Endothelial cell of hepatic sinusoid (primary cell): Measurements from ENCODE around the gene SLK.

ENCODE experiments used
- in situ Hi-C: cut with HindIII; loops from 2 replicates; pipeline ENCODE4 v1.10.0; 2017; ENCODE audit warnings: low sequenced_read_pairs

Gene SLK

DNA sequence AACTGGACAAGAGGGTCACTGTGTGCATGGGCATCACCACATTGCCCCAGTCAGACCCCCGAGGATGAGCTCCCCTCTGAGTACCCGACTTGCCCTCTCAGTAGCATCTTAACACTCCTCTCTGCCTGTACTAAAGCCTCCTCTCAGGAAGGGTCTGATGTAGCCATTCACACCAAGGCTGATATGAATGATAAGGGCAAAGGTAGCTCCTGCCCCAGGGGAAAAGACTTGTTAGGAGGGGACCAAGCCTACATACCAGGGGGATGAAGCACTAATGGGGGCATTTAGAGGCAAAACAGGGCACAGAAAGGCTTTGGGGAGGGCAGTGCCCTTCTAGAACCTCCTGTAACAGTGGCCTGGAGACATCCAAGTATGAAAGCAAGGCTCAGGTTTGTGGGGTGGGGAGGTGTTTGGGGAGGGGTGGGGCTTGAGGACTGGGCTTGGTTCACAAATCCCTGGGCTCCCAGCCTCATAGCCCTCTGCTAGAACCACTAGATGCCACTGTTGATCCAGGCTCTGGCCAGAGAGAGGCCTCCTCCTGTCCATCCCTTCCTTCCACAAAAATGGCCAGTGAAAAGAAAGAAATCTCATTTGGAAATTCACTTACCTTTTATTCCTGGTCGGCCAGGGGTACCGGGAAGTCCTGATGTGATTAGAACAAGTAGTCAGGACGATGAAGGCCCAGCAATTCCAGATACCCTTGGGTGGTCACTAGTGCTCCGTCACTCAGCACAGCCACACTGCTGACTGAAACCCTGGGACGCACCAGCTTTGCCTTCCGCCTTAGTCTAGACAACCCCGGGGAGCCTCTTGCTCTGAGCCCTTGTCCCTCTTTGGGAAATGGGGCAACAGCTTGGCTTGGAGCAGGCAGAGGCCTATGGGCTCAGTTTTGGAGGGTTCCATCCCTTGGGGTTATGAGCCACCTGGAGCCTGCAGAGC is 78.5 kb downstream of the SLK start:
- in situ Hi-C loops: no loop called here

DNA sequence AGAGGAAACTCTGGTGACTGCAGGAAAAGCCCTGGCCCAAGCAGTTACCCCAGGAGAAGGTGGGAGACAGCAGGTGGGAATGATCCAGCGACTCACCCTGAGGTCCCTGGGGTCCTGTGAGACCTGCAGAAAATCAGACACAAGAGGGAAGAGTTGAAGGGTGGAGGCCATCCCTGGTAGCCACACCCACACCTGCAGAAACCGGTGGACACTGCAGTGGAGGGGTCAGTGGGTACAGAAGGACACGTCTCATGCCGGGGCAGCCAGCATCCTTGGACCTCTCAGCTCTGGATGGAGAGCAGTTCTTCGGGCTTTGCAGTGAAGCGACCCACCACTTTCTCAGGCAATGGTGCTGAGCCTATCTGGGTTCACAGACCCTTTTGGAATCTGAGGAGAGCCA is 79.7 kb downstream of the SLK start:
- in situ Hi-C loops: no loop called here

DNA sequence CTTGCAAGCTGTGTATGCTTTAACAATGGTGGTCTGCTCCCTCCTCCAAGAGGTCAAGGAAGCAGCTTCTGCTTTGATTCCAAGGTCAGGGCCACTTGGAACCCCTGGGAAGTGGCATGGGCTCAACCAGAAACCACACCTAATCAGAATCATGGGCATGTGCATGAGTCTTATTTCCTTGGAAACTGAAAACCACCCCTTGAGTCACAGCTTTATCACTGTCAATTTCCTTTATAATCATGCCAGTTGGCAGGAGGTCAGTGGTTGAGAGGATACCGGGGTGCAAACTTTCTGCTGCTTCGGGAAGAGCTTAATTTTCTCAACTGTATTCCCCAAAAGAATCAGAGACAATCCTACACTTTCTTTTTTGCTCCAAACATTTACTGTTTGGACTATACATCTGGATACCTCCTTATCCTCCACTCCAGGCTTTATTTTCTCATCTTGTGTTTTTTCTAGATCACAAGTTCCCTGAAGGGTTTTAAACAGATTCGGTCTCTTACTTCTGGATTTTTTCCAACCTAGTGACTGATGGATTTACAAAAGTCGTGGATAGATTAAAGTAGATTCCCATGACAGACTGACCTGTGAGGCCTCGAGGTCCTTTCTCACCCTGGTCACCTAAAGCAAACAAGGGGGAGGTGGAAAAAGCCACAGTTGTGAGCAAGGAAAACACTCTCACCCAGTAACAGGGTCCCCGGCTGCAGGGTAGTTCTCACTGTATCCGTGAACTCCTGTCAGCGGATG is 82.7 kb downstream of the SLK start:
- in situ Hi-C loops: loop anchor here (5.0 kb wide), 1 partner anchor 168 kb away; no protein-coding TSS in a partner anchor

DNA sequence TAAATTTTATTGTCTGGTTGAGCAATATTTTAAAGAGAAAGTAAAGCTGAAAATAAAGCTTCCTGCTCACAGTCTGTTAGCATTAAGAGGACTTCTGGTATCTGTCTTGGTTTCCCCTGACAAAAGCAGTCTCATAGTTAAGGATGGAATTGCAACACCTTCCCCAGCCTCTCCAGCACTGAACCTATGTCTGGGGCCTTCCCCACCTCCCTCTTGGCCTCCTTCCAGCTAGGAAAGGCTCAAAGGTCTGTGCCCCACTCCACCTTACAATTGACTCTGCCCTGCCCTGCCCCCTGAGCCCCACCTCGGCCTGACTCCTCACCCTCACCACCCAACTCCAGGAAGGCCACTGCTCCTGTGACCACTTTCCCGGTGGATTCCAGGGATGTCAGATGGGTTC is 85.5 kb downstream of the SLK start:
- in situ Hi-C loops: loop anchor here (5.0 kb wide), 1 partner anchor 165 kb away; no protein-coding TSS in a partner anchor

- in situ Hi-C loops: loop anchor here (5.0 kb wide), 1 partner anchor 164 kb away; no protein-coding TSS in a partner anchor
Measured at GRCh38 chr10:104053201-104053600, 86.3 kb downstream of the SLK start.

GRCh38 chr10:104054430-104054829 is 87.5 kb downstream of the SLK start:
- in situ Hi-C loops: loop anchor here (5.0 kb wide), 1 partner anchor 163 kb away; no protein-coding TSS in a partner anchor

- in situ Hi-C loops: no loop called here
Measured at GRCh38 chr10:104056619-104057273, 89.8 kb downstream of the SLK start.

GRCh38 chr10:104057717-104058116 is 90.8 kb downstream of the SLK start:
- in situ Hi-C loops: no loop called here

- in situ Hi-C loops: no loop called here
Measured at GRCh38 chr10:104059364-104059763, 92.4 kb downstream of the SLK start.

GRCh38 chr10:104061196-104061595 is 94.3 kb downstream of the SLK start:
- in situ Hi-C loops: no loop called here

- in situ Hi-C loops: no loop called here
Measured at GRCh38 chr10:104065748-104066147, 98.8 kb downstream of the SLK start.

DNA sequence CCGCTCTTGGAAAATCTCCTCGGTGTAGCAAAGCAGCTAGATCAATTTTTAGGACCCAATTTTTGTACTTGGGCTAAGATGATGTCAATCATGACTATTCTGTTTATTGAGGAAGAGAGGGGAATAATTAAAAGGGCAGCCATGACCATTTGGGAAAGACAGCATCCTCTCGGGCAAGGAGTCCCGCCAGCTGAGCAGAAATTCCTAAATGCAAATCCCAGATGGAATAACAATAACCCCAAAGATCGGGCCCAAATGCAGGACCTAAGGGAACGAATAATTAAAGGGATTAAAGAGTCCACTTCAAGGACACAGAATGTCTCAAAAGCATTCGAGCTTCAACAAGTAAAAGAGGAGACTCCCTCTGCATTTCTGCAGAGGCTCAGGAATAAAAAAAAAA is 100.0 kb downstream of the SLK start:
- in situ Hi-C loops: no loop called here

DNA sequence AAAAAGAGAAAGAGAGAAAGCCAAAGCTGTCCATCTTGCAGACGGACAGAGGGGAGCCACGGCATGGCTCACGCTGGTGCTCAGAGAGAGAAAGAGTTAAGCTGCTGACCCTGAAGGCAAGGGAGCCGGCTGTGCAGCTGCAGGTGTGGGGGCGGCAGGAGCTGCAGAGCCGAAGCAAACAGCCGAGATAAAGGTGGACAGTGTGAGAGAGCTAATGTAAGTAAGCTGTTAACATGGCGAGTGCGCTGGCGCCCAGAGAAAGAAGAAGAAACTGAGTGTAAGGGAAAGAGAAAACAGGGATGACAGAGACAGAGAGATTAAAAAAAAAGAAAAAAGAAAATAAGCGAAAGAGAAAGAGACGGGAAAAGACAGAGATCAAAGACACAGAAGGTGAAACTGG is 100.6 kb downstream of the SLK start:
- in situ Hi-C loops: no loop called here

DNA sequence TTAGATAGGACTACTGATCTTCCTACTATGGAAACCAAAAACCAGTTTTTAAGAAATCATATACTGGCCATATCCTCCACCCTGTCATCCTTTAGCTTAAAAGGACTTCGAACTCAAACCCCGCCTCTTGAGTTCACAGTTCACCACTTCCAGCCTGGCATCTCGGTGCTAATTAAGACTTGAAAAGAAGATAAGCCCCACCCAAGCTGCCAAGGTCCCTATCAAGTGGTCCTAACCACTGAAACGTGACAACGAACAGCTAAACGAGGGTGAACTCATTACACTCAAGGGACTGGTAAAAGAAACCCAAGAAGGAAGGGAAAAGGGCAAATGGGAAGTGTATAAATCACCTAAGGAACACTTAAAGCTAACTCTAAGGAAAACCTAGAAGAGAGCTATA is 102.7 kb downstream of the SLK start:
- in situ Hi-C loops: no loop called here

GRCh38 chr10:104072786-104073185 is 105.8 kb downstream of the SLK start:
- in situ Hi-C loops: no loop called here

- in situ Hi-C loops: no loop called here
Measured at GRCh38 chr10:104074505-104074904, 107.6 kb downstream of the SLK start.

DNA sequence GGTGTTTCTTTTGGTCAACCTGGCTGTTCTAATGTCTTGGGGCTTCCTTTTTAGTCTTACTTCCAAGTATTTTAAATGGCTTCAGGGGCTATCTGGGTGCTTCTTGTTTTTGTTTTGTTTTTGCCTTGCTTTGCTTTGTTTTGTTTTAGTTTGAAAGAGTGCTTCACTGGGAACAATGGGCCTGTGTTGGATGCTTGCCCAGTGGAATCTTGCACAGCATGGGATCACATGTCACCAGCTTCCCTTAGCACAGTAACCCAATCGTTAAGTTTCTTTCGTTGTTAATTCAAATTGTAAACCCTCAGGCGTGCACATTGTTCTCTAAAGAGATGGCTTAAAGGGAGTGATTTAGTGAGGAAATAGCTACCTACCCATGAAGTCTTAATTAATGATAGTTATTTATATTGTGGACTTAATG is 109.8 kb downstream of the SLK start:
- in situ Hi-C loops: no loop called here

DNA sequence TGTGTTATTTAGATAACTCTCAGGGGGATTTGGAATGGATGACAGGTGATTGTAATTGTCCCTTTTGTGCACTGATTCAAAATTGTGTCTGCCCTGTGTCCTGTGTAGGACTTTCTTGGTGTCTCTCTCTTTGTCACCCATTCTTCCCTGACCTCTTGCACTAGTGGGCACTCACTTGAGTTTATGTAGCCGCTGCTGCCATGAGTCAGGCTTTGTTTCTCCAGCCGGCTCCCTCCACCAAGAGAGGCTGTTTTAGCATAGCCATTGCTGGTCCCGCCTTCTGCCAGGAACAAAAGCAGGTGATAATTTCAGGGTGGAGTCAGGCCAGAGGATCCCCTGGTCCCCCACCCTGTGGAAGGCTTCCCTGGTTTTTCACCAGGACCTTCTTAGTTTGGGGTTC is 110.3 kb downstream of the SLK start:
- in situ Hi-C loops: no loop called here

- in situ Hi-C loops: no loop called here
Measured at GRCh38 chr10:104077663-104078151, 110.8 kb downstream of the SLK start.
